NCI-H146 treated with DMSO at 0.1 percent for 48 hours (cell line): ENCODE data around the gene ITGAV.

ENCODE experiments used
- DNase-seq: peaks from one replicate; lab custom pipeline; 2025; ENCODE audit not compliant: unreplicated experiment; lab: John Stamatoyannopoulos, UW

The ITGAV gene

GRCh38 chr2:186714611-186715010, 124.8 kb downstream of the ITGAV start:
- DNase-seq = peak; percentile 77

- no peak for DNase-seq
These were observed 126.1 kb downstream of the ITGAV start for GRCh38 chr2:186716004-186716403.

GRCh38 chr2:186716899-186717298, 127.0 kb downstream of the ITGAV start:
- no peak for DNase-seq

- DNase-seq = peak; percentile 41
These were observed 127.6 kb downstream of the ITGAV start for GRCh38 chr2:186717320-186718007.

- no peak for DNase-seq
These were observed 128.3 kb downstream of the ITGAV start for GRCh38 chr2:186718122-186718521.

- DNase-seq = peak; percentile 49
These were observed 129.0 kb downstream of the ITGAV start for GRCh38 chr2:186718903-186719302.

GRCh38 chr2:186721956-186722355, 132.1 kb downstream of the ITGAV start:
- no peak for DNase-seq

- DNase-seq = no peak
These were observed 134.9 kb downstream of the ITGAV start for GRCh38 chr2:186724736-186725135.

- no peak for DNase-seq
These were observed 135.9 kb downstream of the ITGAV start for GRCh38 chr2:186725783-186726182.

GRCh38 chr2:186726938-186727337, 137.1 kb downstream of the ITGAV start:
- no peak for DNase-seq

- DNase-seq = no peak
These were observed 138.8 kb downstream of the ITGAV start for GRCh38 chr2:186728631-186729030.
